C4-2B (cell line): Measurements from ENCODE around the gene APAF1.

Experiments used
- H3K27ac ChIP-seq: fragments of 450-650 bp; 2 replicates; pipeline ENCODE4 v1.5.1; 2017
- CTCF ChIP-seq: fragments of 450-650 bp; conservative IDR thresholded peaks from 2 replicates; pipeline ENCODE4 v1.5.1; 2017; ENCODE audit warnings: mild to moderate bottlenecking
- ZFX ChIP-seq: fragments of 450-650 bp; IDR thresholded peaks from 2 replicates; pipeline ENCODE4 v1.6.1; 2017

APAF1 gene

GRCh38 chr12:98735821-98736220, 90.7 kb downstream of the APAF1 start:
- no peak overlapping the region for H3K27ac ChIP-seq
- TF ChIP-seq ZFX (no peak), CTCF (no peak)

- TF ChIP-seq CTCF (no peak), ZFX (no peak)
These were observed 91.5 kb downstream of the APAF1 start for GRCh38 chr12:98736352-98737321.

GRCh38 chr12:98737322-98737712, 92.2 kb downstream of the APAF1 start:
- no peak overlapping the region for H3K27ac ChIP-seq
- TF ChIP-seq ZFX (no peak), CTCF (no peak)

More at GRCh38 chr12:98736352-98737321, 91.5 kb downstream of the APAF1 start:
- H3K27ac ChIP-seq = no peak overlapping the region

GRCh38 chr12:98738002-98738401, 92.9 kb downstream of the APAF1 start:
- TF ChIP-seq ZFX (no peak), CTCF (no peak)

GRCh38 chr12:98738539-98738938, 93.4 kb downstream of the APAF1 start:
- no peak for TF ChIP-seq ZFX
- no peak for TF ChIP-seq CTCF

More at GRCh38 chr12:98738002-98738401, 92.9 kb downstream of the APAF1 start:
- no peak overlapping the region for H3K27ac ChIP-seq

GRCh38 chr12:98740751-98741150, 95.7 kb downstream of the APAF1 start:
- no peak overlapping the region for H3K27ac ChIP-seq
- TF ChIP-seq ZFX = no peak
- TF ChIP-seq CTCF = no peak

More at GRCh38 chr12:98738539-98738938, 93.4 kb downstream of the APAF1 start:
- no peak overlapping the region for H3K27ac ChIP-seq

- H3K27ac ChIP-seq = no peak overlapping the region
- TF ChIP-seq CTCF (no peak), ZFX (no peak)
These were observed 96.1 kb downstream of the APAF1 start for GRCh38 chr12:98741196-98741555.
